HG03521 (cell line): Measurements from ENCODE around the gene KIF16B.
A peak's percentile ranks its signal among the peaks of the same experiment; 100 is the strongest.

Experiments used
- ATAC-seq: cut with Tn5 transposase; IDR thresholded peaks from one replicate; pipeline ENCODE4 v1.9.1; 2021; ENCODE audit warnings: mild to moderate bottlenecking, moderate library complexity; ENCODE audit not compliant: unreplicated experiment

Gene KIF16B

DNA sequence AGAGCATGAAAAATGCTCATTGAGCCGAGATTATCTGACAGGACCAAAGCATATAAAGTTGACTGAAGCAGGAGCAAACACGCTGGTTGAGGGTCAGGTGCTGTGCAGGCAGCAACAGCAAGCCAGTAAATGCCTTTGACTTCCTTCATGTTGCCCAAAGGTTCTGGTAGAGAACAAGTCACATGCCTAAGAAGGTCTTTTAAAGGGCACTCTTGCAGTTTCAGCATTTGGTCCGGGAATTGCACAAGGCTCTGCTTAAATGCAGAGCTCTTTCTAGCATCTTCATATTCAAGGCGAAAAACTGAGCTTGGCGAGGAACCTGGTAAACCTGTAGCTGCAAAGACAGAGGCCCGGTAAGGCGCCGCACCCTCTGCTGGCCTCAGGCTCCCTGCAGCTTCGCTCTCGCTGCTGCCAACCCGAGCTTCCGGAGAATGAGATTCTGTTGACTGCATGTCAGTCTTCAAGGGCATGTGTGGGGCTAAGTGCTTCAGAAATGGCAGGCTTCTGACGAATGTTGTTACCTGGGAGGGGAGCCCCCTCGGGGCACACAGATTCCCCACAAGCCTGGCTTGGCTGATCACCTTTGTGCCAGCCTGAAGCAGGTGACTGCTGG is 205.2 kb downstream of the KIF16B start:
- no peak for ATAC-seq

DNA sequence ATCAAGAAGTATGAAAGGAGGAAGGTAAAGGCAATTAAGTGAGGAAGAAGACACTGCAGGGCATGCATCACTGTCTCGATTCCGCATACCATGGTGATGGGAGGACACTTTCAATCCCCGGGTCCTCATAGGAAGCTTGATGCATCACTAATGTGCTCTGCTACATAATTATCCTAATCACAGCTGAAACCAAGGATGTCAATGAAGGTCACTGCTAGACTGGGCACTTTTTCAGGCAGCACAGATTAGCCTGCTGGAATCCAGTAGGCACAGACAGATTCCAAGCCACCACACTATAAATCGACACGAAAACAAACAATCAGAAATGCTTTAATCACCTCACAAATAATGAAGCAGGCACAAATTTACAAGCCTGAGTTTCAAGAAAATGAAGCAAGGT is 206.7 kb downstream of the KIF16B start:
- ATAC-seq, result no peak

DNA sequence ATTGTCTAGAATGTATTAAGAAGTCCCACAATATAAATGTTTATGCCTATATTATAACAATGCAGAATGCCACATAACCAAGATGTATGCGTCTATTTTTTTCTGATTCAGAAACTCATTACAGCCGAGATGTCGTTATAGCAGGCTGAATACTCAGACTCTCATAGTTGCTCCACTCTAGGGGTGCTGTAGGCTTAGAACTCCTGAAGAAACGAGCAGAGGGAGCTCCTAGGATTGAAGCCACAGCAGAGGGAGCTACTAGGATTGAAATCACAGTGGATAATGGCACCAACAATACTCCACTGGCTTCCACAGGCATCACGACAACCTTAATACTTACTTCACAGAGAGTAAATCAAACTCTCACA is 208.9 kb downstream of the KIF16B start:
- ATAC-seq, result no peak

DNA sequence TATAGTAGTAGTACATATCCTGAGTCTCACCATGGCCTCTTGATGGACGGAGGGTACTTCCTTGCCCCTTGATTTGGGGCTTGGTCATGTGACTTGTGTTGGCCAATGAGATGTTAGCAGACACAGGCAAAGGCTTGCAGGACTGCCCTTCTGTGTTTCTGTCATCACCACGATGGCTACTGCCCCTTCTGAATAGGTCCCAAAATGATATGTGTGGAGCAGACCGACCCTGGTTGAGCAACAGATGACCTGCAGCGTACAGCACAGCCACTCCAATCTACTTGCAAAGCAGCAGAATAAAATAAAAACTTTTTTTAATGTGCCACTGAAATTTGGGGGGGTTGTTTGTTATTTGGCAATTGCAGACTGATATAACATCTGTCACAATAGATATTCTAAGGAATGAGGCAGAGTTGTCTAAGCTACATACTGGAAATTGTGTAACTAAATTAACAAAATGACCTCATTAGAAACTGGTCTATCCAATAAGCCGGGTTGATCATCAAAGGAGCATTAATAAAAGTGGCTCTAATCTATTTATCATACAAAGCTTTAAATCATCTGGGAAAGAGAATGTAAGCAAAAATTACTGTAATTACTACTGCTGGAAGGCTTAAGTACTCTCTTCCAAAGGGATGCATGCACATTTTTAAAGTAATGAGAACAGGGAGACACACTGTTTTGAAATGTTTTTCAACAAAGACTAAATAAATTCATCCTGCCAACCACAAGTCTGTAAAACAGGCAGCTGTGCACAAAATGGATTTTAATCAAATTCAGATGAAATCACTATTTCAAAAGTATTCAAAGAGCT is 209.5 kb downstream of the KIF16B start:
- ATAC-seq, result no peak

DNA sequence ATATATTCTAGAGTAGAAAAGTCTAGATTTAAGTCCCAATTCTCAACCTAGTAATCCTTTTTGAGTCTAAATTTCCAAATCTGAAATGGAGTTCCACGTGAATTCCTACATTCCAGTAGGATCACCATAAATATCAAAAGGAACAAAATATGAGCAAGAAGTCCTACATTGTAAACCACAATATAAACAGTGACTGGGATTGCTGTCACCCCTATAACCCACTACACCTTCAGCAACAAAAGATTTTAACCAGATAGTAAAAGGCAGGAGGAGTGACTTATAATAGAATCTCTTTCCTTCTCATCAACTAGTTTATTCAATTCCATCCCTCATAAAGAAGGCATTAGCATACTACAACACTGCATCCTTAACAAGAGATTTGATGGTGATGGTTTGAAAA is 210.6 kb downstream of the KIF16B start:
- no peak for ATAC-seq

DNA sequence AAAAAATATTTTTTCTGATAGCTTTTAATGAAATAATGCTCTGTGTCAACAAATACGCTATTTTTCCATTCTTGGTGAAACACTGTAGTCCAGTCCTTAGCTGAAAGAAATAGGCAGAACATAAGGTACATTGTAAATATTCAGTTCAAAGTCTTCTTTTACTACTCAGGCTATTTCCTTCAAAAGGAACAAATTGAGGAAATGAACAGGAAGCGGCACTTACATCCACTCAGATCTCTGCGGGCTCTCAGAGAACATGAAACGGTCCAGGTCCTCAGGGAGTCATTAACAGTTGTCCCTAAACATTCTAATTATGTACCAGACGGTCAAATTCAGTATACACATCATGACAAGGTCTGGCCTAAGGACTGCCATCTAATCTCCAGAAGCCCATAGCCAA is 212.6 kb downstream of the KIF16B start:
- ATAC-seq, result no peak

DNA sequence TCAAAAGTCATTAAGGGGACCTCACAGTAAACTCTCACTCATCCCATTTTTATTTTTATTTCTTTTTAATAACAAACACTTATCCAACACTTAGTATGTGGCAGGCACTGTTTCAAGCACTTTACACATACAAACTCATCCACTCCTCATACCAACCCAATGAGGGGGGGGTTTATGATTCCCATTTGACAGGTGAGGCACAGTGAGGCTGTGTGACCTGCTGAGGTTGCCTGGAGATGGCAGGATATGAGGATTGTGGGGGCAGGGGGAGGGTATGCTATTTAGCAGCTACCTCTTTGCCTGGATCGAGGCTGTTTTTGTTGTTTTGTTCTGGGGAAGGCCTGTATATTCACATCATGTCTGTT is 219.8 kb downstream of the KIF16B start:
- ATAC-seq, result no peak

DNA sequence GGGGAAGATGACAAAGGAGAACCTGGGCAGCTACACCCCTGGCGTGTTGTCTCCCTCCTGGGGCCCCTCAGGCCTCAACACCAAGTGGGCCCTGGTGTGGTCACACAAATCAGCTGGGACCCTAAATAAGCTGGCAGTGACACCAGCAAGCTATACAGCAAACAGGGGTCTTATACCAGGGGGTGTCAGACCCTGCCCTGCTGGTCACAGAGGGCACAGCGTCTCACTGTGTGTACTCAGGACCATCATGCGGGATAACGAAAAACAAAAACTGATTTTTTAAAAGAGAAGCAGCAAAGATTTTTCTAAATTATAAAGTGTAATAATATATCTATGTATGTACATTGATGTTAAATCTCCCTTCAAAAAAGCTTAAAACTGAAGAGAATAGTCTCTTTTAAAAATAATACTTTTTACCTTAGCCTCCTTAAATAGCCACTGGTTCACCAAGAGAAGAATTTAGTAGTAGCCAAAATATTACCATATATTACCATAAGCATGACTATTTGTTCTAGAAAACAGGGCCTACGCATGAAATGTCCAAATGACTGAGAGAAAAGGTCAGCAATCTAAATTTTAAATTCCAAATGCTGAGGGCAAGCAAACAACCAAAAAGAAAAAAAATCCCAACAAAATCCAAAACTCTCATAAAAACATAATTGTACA is 220.4 kb downstream of the KIF16B start:
- ATAC-seq, result no peak

DNA sequence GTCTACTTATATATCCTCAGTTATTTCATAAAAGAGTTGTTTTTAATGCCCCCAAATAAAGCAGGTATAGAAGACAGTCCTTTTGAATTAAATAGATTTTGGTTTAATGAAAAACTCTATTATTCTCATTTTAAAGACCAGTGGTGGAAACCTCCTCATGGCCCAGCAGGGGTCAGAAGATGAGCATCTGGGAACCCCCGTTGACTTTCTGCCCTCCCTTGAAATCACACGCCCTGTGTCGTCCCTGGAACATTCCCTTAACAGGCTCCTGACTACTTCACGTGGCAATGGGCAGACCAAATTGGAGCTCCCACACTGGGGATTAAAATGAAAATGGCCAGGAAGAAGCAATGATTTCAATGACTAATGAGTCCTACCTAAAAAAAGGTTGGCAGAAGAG is 220.9 kb downstream of the KIF16B start:
- no peak for ATAC-seq

DNA sequence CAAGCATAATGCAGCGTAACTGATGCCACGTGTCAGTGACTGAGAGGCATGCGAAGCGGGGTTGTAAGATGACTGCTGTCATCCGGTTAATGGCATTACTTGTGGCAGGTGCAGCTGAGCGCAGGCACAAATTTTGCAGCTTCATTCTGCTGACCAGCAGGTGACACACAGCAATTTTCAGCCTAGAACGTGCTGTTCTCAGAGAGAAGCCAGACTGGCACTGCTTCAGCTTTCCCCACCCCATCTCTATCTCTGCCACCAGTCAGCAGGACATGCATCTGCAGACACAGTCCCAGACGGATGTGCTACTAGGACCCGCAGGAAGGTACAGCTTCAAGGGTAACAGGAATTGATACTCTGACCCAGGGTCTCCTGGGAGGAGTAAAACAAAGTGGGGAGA is 221.8 kb downstream of the KIF16B start:
- ATAC-seq, result no peak

DNA sequence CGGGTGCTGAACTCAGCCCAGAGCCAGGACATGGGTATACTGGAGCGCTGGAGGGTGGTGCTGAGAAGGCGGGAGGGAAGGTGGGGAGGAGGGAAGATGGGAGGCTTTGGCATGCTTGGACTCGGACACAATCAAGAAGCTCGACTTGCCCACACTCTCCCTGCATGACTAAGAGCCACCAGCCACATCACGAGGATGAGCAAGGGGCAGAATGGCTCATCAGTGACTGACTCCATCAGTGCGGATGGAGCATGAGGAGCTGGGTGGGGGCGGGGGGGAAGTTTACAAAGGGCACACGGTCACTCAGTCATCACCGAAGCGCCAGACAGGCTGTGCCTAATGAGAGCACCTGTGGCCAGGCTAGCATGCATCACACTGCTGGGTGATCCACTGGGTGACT is 222.8 kb downstream of the KIF16B start:
- no peak for ATAC-seq

DNA sequence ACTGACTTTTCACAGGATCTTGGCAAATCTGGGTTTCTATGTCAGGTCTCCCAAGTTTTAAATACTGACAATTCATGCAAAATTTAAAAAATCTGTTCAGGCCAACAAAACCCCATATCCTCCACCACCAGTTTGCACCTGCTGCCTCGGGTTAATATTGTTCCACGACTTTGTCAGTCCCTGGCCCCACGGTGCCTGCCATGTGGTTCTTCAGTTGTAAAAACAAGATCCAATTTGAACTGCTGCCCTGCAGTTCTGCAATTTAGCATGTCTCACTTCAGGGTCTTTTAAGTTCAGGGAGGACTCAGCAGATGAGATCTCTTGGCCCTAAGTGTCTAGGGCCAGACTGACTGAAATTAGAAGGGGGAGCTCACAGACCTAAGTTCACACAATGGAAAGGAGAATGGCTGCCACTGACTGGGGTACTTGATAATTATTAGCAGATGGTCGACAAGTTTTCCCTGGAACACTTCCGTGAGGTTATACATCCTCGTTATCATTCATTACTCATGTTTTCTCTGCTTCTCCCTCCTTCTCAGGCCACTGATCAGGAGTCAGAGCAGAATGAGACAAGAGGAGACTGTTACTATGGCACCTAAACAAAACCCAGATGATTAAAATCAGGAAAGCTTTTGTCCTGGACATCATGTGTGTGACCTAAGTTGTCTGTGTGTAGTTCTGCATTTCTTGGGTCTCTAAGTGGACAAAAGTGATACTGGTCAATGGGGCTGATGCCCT is 223.6 kb downstream of the KIF16B start:
- no peak for ATAC-seq

DNA sequence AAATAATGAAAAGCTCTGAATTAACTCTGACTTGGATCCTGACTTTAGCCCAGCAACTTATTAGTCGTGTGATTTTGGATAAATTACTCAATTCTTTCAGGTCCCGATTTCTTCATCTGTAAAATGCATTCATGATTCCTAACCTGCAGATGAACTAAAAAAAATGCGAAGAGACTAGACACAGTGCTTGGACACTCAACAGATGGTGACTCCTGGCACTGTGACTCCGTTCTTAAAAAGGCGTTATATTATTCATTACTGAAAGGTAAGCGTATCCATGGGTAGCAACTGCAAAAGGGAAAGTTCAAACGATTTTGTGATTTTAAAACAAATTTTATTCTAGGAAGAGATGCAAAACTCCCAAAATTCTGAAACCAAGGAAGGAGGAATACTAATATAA is 226.3 kb downstream of the KIF16B start:
- no peak for ATAC-seq

DNA sequence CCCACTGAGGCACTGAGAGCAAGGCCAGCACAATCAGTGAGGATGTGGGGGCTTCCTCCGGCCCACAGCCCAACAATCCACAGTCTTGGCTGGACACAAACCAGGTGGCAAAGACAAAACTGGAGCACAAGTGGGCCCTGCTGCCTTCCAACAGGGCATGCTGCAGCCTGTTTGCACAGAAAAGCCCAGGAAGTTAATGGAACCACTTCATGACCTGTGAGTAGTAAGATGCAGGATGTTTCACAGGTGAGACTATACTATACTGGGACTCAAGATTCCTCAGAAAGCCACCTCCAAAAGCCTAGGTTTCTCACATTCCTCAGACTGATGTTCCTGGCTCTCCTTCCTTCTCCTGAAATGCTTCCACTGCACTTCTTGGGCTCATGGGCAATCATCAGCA is 235.5 kb downstream of the KIF16B start:
- ATAC-seq, result no peak

DNA sequence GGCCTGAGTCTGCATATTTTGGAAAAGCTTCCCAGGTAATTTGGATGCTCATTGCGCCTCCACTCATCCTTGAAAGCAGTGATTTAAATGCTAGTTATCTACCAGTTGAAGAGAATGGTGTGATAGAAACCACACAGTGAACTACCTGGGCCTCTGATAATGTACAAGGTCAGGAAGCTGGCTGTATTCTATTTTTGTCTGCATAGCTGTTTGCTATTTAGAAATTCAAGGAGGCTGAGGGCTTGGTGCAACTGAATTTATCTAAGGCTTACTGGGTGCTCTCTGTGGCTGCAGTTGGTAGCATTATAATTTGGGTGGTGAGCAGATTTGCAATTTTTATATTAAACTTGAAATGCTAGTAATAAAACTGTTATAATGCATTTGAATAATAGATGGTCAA is 245.6 kb downstream of the KIF16B start:
- ATAC-seq, result no peak

DNA sequence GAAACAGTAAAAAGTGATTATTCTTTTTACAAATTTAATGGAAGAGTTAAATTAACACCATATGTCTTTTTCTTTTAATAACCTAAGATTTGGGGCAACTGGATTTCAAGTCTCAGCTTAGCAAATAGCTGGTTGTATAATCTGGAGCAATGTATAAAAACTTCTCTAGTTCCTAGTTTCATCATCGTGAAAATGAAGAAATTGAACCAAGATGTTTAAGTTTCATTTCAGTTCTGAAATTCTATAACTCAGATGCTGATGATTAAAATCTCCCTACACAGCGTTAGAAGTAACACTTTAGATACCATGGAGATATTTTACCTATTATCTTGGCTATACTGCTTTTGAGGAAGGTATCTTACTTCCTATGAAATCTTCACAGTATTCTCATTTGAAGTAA is 252.0 kb downstream of the KIF16B start:
- no peak for ATAC-seq

DNA sequence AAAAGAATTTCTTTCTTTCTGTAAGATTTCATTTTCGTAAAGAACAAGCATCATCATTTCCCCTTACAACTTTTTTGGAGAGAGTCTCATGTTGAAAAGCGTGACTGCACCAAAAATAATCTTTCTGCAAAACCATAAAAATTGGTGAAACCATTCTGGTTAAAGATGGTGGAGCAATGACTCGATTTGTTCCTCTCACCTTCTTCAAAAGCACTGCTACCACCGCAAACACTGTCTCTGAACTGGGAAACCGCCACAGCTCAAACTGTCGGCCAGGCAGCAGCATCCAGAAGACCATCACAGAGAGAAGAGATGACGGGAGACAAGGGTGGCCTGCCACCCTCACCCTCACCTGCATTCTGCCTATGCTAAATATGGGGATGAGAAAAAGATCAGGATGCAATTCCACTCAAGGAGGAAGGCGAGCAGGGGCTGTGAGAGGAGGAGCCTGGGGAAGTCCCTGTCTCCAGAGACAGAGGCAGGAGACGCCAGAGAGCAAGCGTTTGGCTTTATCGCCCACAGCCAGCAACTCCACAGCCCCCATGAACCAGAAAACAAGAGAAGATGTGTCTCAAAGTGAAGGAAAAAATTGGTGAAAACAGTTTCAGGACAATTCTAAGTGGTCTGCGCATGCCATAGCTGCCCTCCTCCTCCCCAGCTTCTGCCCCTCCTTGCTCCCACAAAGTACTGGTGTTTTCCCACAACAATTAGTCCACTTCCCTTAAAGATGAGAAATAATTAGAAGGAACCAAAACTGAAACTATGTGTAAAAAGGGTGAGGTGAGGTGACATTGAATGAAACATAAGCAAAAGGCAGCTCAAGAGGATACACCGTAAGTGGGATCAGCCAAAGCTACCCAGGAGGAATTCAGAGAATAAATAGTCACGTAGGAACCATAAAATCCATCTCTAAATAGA is 255.5 kb downstream of the KIF16B start:
- ATAC-seq, result no peak

DNA sequence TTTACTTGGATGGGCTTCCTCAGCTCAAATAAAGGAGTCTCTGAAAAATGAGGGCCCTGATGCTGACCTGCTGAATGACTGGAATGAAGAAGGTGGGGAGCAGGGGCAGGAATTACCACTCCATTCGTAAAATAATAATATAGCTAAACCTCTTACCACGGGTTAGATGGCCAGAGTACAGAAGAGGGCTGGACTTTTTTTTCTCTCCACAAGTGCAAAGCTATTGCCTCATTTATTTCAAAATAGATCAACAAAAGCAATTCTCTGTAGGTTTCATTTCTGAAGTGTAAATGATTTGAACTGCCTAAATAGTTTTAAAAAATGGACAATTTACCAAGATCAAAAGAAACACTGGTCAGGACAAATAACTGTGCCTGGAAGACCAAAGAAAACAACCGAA is 256.7 kb downstream of the KIF16B start:
- no peak for ATAC-seq

DNA sequence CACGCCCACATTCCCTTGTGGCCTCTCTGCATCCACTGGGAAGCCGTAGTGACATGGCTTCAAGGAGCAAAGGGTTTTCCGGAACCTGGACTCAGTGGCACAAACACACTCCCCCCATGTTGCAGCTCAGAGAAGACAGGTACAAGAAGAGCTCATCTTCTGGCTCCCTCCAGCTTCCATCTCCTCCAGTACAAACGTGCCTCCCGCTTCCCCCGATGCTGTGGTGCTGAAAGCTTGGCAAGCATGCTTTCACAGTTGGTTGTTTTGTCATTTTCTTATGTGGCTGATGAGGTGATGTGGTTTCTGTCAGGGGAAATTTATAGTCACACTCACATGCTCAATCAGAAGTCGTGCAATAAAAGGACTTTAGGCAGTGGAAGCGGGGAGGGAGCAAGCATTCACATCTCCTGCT is 258.5 kb downstream of the KIF16B start:
- ATAC-seq, result no peak

DNA sequence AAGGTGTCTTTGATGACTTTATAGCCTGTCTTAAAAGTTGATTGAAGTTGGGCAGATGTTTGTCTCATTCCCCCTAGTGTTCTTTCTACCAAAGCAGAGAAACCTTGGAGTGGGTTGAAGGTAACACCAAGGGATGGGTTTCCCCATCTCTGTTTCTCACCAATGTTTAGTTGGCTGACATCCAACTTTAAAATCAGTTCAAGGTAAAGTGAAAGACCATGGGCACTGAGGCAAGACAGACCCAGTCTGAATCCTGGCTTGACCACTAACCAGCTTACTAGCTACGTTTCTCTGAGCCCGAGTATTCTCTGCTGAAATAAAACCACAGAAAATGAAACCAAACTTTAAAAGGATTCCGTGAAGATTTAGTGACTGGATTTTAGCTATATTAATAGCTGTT is 258.9 kb downstream of the KIF16B start:
- peak; percentile 52 for ATAC-seq

DNA sequence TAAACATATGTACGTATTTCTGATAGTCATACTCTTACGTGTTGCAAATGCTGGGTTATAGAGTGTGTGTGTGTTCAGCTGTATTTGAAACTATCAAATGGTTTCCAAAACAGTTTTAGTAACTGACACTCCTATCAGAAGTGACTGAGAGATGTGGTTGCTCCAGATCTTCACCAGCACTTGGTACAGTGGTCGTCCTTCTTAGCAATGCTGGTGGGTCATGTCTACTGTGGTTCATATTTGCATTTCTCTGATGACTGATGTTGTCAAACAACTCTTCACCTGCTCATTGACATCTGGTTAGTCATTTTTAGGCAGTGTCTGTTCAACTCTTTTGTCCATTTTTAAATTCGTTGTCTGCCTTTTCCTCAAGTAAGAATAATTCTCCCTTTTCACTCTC is 259.3 kb downstream of the KIF16B start:
- peak; percentile 32 for ATAC-seq
